Panc1 (cell line): Measurements from ENCODE around the gene SLC17A5.

Source experiments
- POLR2AphosphoS5 ChIP-seq: IDR thresholded peaks from 2 replicates; pipeline ENCODE4 v1.6.1; 2012; ENCODE audit warnings: mild to moderate bottlenecking, low read depth, low read length, moderate library complexity
- SIN3A ChIP-seq: IDR thresholded peaks from 2 replicates; pipeline ENCODE4 v1.6.1; 2012; ENCODE audit warnings: low read depth, mild to moderate bottlenecking, low read length, moderate library complexity, borderline replicate concordance; ENCODE audit not compliant: insufficient read depth
- TF ChIP-seq, protein P1 (sequence below): fragments of 450-650 bp; IDR thresholded peaks from 2 replicates; pipeline ENCODE4 v1.5.1; 2017; ENCODE audit warnings: mild to moderate bottlenecking

- TF ChIP-seq, protein P1, sequence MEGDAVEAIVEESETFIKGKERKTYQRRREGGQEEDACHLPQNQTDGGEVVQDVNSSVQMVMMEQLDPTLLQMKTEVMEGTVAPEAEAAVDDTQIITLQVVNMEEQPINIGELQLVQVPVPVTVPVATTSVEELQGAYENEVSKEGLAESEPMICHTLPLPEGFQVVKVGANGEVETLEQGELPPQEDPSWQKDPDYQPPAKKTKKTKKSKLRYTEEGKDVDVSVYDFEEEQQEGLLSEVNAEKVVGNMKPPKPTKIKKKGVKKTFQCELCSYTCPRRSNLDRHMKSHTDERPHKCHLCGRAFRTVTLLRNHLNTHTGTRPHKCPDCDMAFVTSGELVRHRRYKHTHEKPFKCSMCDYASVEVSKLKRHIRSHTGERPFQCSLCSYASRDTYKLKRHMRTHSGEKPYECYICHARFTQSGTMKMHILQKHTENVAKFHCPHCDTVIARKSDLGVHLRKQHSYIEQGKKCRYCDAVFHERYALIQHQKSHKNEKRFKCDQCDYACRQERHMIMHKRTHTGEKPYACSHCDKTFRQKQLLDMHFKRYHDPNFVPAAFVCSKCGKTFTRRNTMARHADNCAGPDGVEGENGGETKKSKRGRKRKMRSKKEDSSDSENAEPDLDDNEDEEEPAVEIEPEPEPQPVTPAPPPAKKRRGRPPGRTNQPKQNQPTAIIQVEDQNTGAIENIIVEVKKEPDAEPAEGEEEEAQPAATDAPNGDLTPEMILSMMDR: no peak
- TF ChIP-seq SIN3A (no peak), POLR2AphosphoS5 (no peak)
Measured at GRCh38 chr6:73644030-73644429, 9.8 kb downstream of the SLC17A5 start.
